Cardiac muscle cell (in vitro differentiated cells and primary cell): ENCODE data around the gene AP2A1. TPM values are rescaled to one million over a fixed set of nuclear protein-coding genes. Genes with fewer than 3 reads are reported as not detected.

ENCODE experiments used
- DNase-seq, 2 donors: peaks; one replicate each; pipeline versions ENCODE4 v3.0.0 to v3.0.0-alpha.2; 2010 to 2017; ENCODE audit warnings: low read depth in 1 of 2, low spot score in 1 of 2
- H3K27ac ChIP-seq: fragments of 200-600 bp; sonication (generic); 2 replicates; pipeline ENCODE4 v1.5.1; 2016
- H3K27me3 ChIP-seq: fragments of 200-600 bp; sonication (generic); 2 replicates; pipeline ENCODE4 v1.6.0; 2016; ENCODE audit warnings: control low read depth
- H3K36me3 ChIP-seq: fragments of 200-600 bp; sonication (generic); 2 replicates; pipeline ENCODE4 v1.5.1; 2016; ENCODE audit warnings: control low read depth
- H3K4me1 ChIP-seq: fragments of 200-600 bp; sonication (generic); 2 replicates; pipeline ENCODE4 v1.8.1; 2017; ENCODE audit warnings: low read depth, mild to moderate bottlenecking, mixed run types
- H3K4me3 ChIP-seq: fragments of 200-600 bp; sonication (generic); 2 replicates; pipeline ENCODE4 v1.5.1; 2016; ENCODE audit warnings: mild to moderate bottlenecking
- H3K9me3 ChIP-seq: fragments of 200-600 bp; sonication (generic); 2 replicates; pipeline ENCODE4 v1.5.1; 2017; ENCODE audit warnings: low read depth, mild to moderate bottlenecking, control low read depth
- CTCF ChIP-seq: IDR thresholded peaks from 2 replicates; pipeline ENCODE4 v1.5.1; 2012; ENCODE audit warnings: low read depth, mild to moderate bottlenecking, low read length
- polyA plus RNA-seq: library from polyadenylated mRNA; unstranded; fragments of >200 nt; fragmentation: Nextera tagmentation; extraction: Ambion mirVana; gene quantifications from 2 replicates; pipeline ENCODE4 v1.2.1, GENCODE V29; 2016
- total RNA-seq: library from RNA; depleted of rRNA; stranded (reverse); fragments of >200 nt; gene quantifications from 2 replicates; pipeline ENCODE4 v1.2.3, GENCODE V29; 2016

The AP2A1 gene
- total and polyA plus RNA-seq, 2 experiments from 2014 or later: 78.0 to 153 TPM

GRCh38 chr19:49830766-49831165 lies 64.0 kb downstream of the AP2A1 start:
- DNase-seq: no peak
- no peak overlapping the region for H3K4me3 ChIP-seq
- H3K36me3 ChIP-seq: peaks cover 27% of the 10 kb centered on the region
- no peak overlapping the region for H3K27ac ChIP-seq
- no peak for TF ChIP-seq CTCF
- H3K27me3 ChIP-seq: no peaks in the 10 kb centered on the region
- H3K4me1 ChIP-seq: no peaks in the 10 kb centered on the region
- H3K9me3 ChIP-seq: no peaks in the 10 kb centered on the region

GRCh38 chr19:49831592-49831991 lies 64.8 kb downstream of the AP2A1 start:
- H3K27ac ChIP-seq: no peak overlapping the region
- no peak for TF ChIP-seq CTCF

GRCh38 chr19:49832556-49832955 lies 65.8 kb downstream of the AP2A1 start:
- no peak overlapping the region for H3K27ac ChIP-seq
- H3K36me3 ChIP-seq: peaks cover 27% of the 10 kb centered on the region
- no peak overlapping the region for H3K4me3 ChIP-seq
- H3K9me3 ChIP-seq: no peaks in the 10 kb centered on the region
- DNase-seq: no peak
- no peaks in the 10 kb centered on the region for H3K4me1 ChIP-seq
- no peaks in the 10 kb centered on the region for H3K27me3 ChIP-seq
- TF ChIP-seq CTCF: no peak

More at GRCh38 chr19:49831592-49831991, 64.8 kb downstream of the AP2A1 start:
- no peak for DNase-seq
- Histone ChIP-seq H3K4me3 (no peak overlapping the region), H3K4me1 (no peaks in the 10 kb centered on the region), H3K27me3 (no peaks in the 10 kb centered on the region), H3K36me3 (peaks cover 27% of the 10 kb centered on the region), H3K9me3 (no peaks in the 10 kb centered on the region)

- Histone ChIP-seq H3K4me1 (no peaks in the 10 kb centered on the region), H3K27ac (no peak overlapping the region), H3K9me3 (no peaks in the 10 kb centered on the region), H3K27me3 (no peaks in the 10 kb centered on the region), H3K4me3 (no peak overlapping the region), H3K36me3 (peaks cover 27% of the 10 kb centered on the region)
- TF ChIP-seq CTCF: no peak
- no peak for DNase-seq
These were observed 66.8 kb downstream of the AP2A1 start for GRCh38 chr19:49833599-49833998.

GRCh38 chr19:49835562-49835961 lies 68.8 kb downstream of the AP2A1 start:
- Histone ChIP-seq H3K4me1 (peaks cover 11% of the 10 kb centered on the region), H3K27me3 (no peaks in the 10 kb centered on the region), H3K9me3 (no peaks in the 10 kb centered on the region), H3K4me3 (no peak overlapping the region), H3K36me3 (peaks cover 31% of the 10 kb centered on the region), H3K27ac (peak overlapping the region; percentile 14)
- no peak for DNase-seq
- TF ChIP-seq CTCF: no peak
